ENCODE results near the gene KIF1C.

KIF1C gene

GRCh38 chr17:5042157-5043022 lies 44.6 kb downstream of the KIF1C start:
- Histone ChIP-seq H3K4me3 (ENCODE audit: low read depth, low read length) (no peak overlapping the region), H3K36me3 (no peaks in the 10 kb centered on the region), H3K27me3 (no peaks in the 10 kb centered on the region), H3K4me1 (no peaks in the 10 kb centered on the region), H3K9me3 (no peaks in the 10 kb centered on the region)
- no peak for DNase-seq
- TF ChIP-seq, protein P1, sequence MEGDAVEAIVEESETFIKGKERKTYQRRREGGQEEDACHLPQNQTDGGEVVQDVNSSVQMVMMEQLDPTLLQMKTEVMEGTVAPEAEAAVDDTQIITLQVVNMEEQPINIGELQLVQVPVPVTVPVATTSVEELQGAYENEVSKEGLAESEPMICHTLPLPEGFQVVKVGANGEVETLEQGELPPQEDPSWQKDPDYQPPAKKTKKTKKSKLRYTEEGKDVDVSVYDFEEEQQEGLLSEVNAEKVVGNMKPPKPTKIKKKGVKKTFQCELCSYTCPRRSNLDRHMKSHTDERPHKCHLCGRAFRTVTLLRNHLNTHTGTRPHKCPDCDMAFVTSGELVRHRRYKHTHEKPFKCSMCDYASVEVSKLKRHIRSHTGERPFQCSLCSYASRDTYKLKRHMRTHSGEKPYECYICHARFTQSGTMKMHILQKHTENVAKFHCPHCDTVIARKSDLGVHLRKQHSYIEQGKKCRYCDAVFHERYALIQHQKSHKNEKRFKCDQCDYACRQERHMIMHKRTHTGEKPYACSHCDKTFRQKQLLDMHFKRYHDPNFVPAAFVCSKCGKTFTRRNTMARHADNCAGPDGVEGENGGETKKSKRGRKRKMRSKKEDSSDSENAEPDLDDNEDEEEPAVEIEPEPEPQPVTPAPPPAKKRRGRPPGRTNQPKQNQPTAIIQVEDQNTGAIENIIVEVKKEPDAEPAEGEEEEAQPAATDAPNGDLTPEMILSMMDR (IDR thresholded peaks at IDR 0.05; ENCODE audit: low read depth, low read length), result no peak

GRCh38 chr17:5043524-5043923 lies 45.8 kb downstream of the KIF1C start:
- TF ChIP-seq, protein P1 (IDR thresholded peaks at IDR 0.05; ENCODE audit: low read depth, low read length), result no peak
- no peaks in the 10 kb centered on the region for H3K4me1 ChIP-seq

GRCh38 chr17:5044630-5045029 lies 46.9 kb downstream of the KIF1C start:
- no peak for DNase-seq
- TF ChIP-seq, protein P1 (IDR thresholded peaks at IDR 0.05; ENCODE audit: low read depth, low read length), result no peak
- no peaks in the 10 kb centered on the region for H3K27me3 ChIP-seq
- H3K4me1 ChIP-seq, result no peaks in the 10 kb centered on the region
- H3K9me3 ChIP-seq, result no peaks in the 10 kb centered on the region
- H3K36me3 ChIP-seq, result no peaks in the 10 kb centered on the region
- no peak overlapping the region for H3K4me3 ChIP-seq (ENCODE audit: low read depth, low read length)

More at GRCh38 chr17:5043524-5043923, 45.8 kb downstream of the KIF1C start:
- no peaks in the 10 kb centered on the region for H3K36me3 ChIP-seq
- H3K9me3 ChIP-seq, result no peaks in the 10 kb centered on the region
- DNase-seq, result no peak
- H3K4me3 ChIP-seq (ENCODE audit: low read depth, low read length), result no peak overlapping the region
- no peaks in the 10 kb centered on the region for H3K27me3 ChIP-seq

DNA sequence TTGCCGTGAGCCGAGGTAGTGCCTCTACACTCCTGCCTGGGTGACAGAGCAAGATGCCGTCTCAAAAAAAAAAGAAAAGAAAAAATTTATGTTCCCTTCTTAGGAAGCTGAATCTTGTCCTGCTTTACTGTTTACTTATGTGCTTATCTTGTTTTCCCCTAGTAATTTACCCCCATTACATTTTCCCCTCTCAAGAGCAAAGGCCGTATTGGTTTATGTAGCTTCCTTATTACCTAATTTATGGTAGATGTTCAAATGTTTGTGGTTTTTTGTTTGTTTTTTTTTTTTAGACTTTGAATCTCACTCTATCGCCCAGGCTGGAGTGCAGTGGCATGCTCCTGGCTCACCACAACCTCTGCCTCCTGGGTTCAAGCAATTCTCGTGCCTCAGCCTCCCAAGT lies 47.7 kb downstream of the KIF1C start:
- H3K9me3 ChIP-seq, result no peaks in the 10 kb centered on the region
- no peak for DNase-seq
- H3K4me3 ChIP-seq (ENCODE audit: low read depth, low read length), result no peak overlapping the region
- H3K4me1 ChIP-seq, result no peaks in the 10 kb centered on the region
- no peaks in the 10 kb centered on the region for H3K36me3 ChIP-seq
- TF ChIP-seq, protein P1 (IDR thresholded peaks at IDR 0.05; ENCODE audit: low read depth, low read length), result no peak
- no peaks in the 10 kb centered on the region for H3K27me3 ChIP-seq

GRCh38 chr17:5047446-5047845 lies 49.7 kb downstream of the KIF1C start:
- TF ChIP-seq, protein P1 (IDR thresholded peaks at IDR 0.05; ENCODE audit: low read depth, low read length), result no peak
- H3K4me1 ChIP-seq, result no peaks in the 10 kb centered on the region
- no peak overlapping the region for H3K4me3 ChIP-seq (ENCODE audit: low read depth, low read length)
- H3K27me3 ChIP-seq, result no peaks in the 10 kb centered on the region
- H3K36me3 ChIP-seq, result no peaks in the 10 kb centered on the region
- DNase-seq, result no peak
- H3K9me3 ChIP-seq, result no peaks in the 10 kb centered on the region

- no peak overlapping the region for H3K4me3 ChIP-seq (ENCODE audit: low read depth, low read length)
- no peaks in the 10 kb centered on the region for H3K4me1 ChIP-seq
- H3K27me3 ChIP-seq, result no peaks in the 10 kb centered on the region
- no peak for DNase-seq
- H3K36me3 ChIP-seq, result no peaks in the 10 kb centered on the region
- H3K9me3 ChIP-seq, result no peaks in the 10 kb centered on the region
- TF ChIP-seq, protein P1 (IDR thresholded peaks at IDR 0.05; ENCODE audit: low read depth, low read length), result no peak
Measured at GRCh38 chr17:5049314-5049841, 51.6 kb downstream of the KIF1C start.

Data from BE2C (cell line).